WTC11 (cell line): ENCODE results near the gene ZNF185. TPM values are rescaled to one million over a fixed set of nuclear protein-coding genes. Genes with fewer than 3 reads are reported as not detected.

ENCODE experiments used
- ATAC-seq: fragments of 200-7000 bp; cut with Tn5 transposase; 2 replicates; pipeline ENCODE4 v1.10.0; 2021; ENCODE audit warnings: mild to moderate bottlenecking, moderate library complexity
- CTCF ChIA-PET: fragments of 300-600 bp; sonication (Branson Sonifier 250); formaldehyde crosslinking; loops from one replicate; lab custom pipeline; 2021; ENCODE audit warnings: antibody characterized with exemption; lab: Charles Lee
- POLR2A ChIA-PET: fragments of 350-600 bp; sonication (Branson Sonifier 250); formaldehyde crosslinking; loops from one replicate; lab custom pipeline; 2021; ENCODE audit warnings: antibody characterized with exemption; lab: Charles Lee
- DNase-seq: peaks from one replicate; pipeline ENCODE4 v3.0.0; 2021; ENCODE audit warnings: low spot score
- H3K27ac Mint-ChIP-seq: 2 replicates; pipeline ENCODE4 v1.8.0; 2021; ENCODE audit warnings: mixed read lengths
- H3K27me3 Mint-ChIP-seq: 2 replicates; pipeline ENCODE4 v1.8.0; 2021; ENCODE audit warnings: low read depth, mild to moderate bottlenecking, moderate library complexity, mixed read lengths
- H3K36me3 Mint-ChIP-seq: 2 replicates; pipeline ENCODE4 v1.8.0; 2021; ENCODE audit warnings: mixed read lengths
- H3K4me1 Mint-ChIP-seq: 2 replicates; pipeline ENCODE4 v1.8.0; 2022; ENCODE audit warnings: mixed read lengths
- H3K4me3 Mint-ChIP-seq: 2 replicates; pipeline ENCODE4 v1.8.0; 2021; ENCODE audit warnings: mild to moderate bottlenecking, moderate library complexity, mixed read lengths
- H3K9me3 Mint-ChIP-seq: 2 replicates; pipeline ENCODE4 v1.8.0; 2021; ENCODE audit warnings: mixed read lengths
- ATF3 ChIP-seq: sonication (generic); formaldehyde crosslinking; conservative IDR thresholded peaks from 2 replicates; pipeline ENCODE4 v1.8.1; 2022; ENCODE audit warnings: mild to moderate bottlenecking, missing genetic modification reagents
- CREB1 ChIP-seq: sonication (generic); formaldehyde crosslinking; IDR thresholded peaks from 2 replicates; pipeline ENCODE4 v1.8.0; 2023; ENCODE audit warnings: mild to moderate bottlenecking, missing genetic modification reagents
- EMX1 ChIP-seq: fragments of 250-450 bp; sonication (Bioruptor Pico); IDR thresholded peaks from 2 replicates; pipeline ENCODE4 v1.8.0; 2021; ENCODE audit warnings: mild to moderate bottlenecking
- ESRRA ChIP-seq: sonication (generic); formaldehyde crosslinking; IDR thresholded peaks from 2 replicates; pipeline ENCODE4 v1.8.1; 2022; ENCODE audit warnings: mild to moderate bottlenecking, missing genetic modification reagents, borderline replicate concordance
- FOXJ3 ChIP-seq: sonication (generic); formaldehyde crosslinking; IDR thresholded peaks from 2 replicates; pipeline ENCODE4 v1.9.0; 2021; ENCODE audit warnings: missing genetic modification reagents, mild to moderate bottlenecking, borderline replicate concordance
- FOXK1 ChIP-seq: sonication (generic); formaldehyde crosslinking; IDR thresholded peaks from 2 replicates; pipeline ENCODE4 v1.8.0; 2022; ENCODE audit warnings: mild to moderate bottlenecking, moderate library complexity, missing genetic modification reagents
- FOXP1 ChIP-seq: sonication (generic); formaldehyde crosslinking; IDR thresholded peaks from 2 replicates; pipeline ENCODE4 v1.8.0; 2022; ENCODE audit warnings: missing genetic modification reagents, mild to moderate bottlenecking, moderate library complexity, borderline replicate concordance
- GRHL2 ChIP-seq: fragments of 250-450 bp; sonication (Bioruptor Pico); IDR thresholded peaks from 2 replicates; pipeline ENCODE4 v1.8.0; 2022; ENCODE audit warnings: mild to moderate bottlenecking, moderate library complexity; ENCODE audit not compliant: insufficient replicate concordance, severe bottlenecking
- KAT7 ChIP-seq: sonication (generic); formaldehyde crosslinking; IDR thresholded peaks from 2 replicates; pipeline ENCODE4 v1.8.1; 2023; ENCODE audit warnings: missing genetic modification reagents, mild to moderate bottlenecking, borderline replicate concordance
- MAX ChIP-seq: sonication (generic); formaldehyde crosslinking; IDR thresholded peaks from 2 replicates; pipeline ENCODE4 v1.8.0; 2022; ENCODE audit warnings: mild to moderate bottlenecking, missing genetic modification reagents
- OVOL2 ChIP-seq: fragments of 250-450 bp; sonication (Bioruptor Pico); IDR thresholded peaks from 2 replicates; pipeline ENCODE4 v1.9.0; 2021; ENCODE audit warnings: mild to moderate bottlenecking, borderline replicate concordance
- RELA ChIP-seq: sonication (generic); formaldehyde crosslinking; IDR thresholded peaks from 2 replicates; pipeline ENCODE4 v1.8.1; 2022; ENCODE audit warnings: missing genetic modification reagents, mild to moderate bottlenecking, borderline replicate concordance
- SMAD3 ChIP-seq: sonication (generic); formaldehyde crosslinking; IDR thresholded peaks from 2 replicates; pipeline ENCODE4 v1.8.0; 2022; ENCODE audit warnings: missing genetic modification reagents, mild to moderate bottlenecking, borderline replicate concordance
- SMAD4 ChIP-seq: sonication (generic); formaldehyde crosslinking; IDR thresholded peaks from 2 replicates; pipeline ENCODE4 v1.8.0; 2022; ENCODE audit warnings: mild to moderate bottlenecking, missing genetic modification reagents
- SP1 ChIP-seq: sonication (generic); formaldehyde crosslinking; conservative IDR thresholded peaks from 2 replicates; pipeline ENCODE4 v1.8.1; 2022; ENCODE audit warnings: missing genetic modification reagents
- TEAD1 ChIP-seq: sonication (generic); formaldehyde crosslinking; IDR thresholded peaks from 2 replicates; pipeline ENCODE4 v1.8.0; 2022; ENCODE audit warnings: mild to moderate bottlenecking, missing genetic modification reagents
- TP53 ChIP-seq: sonication (generic); formaldehyde crosslinking; IDR thresholded peaks from 2 replicates; pipeline ENCODE4 v1.8.1; 2023; ENCODE audit warnings: mild to moderate bottlenecking, missing genetic modification reagents
- ZNF263 ChIP-seq: sonication (generic); formaldehyde crosslinking; IDR thresholded peaks from 2 replicates; pipeline ENCODE4 v1.8.1; 2022; ENCODE audit warnings: low read depth, mild to moderate bottlenecking, moderate library complexity, missing genetic modification reagents
- ZNF317 ChIP-seq: sonication (generic); formaldehyde crosslinking; IDR thresholded peaks from 2 replicates; pipeline ENCODE4 v1.8.1; 2023; ENCODE audit warnings: low read depth, mild to moderate bottlenecking, moderate library complexity, missing genetic modification reagents, borderline replicate concordance
- ZNF396 ChIP-seq: fragments of 250-450 bp; sonication (Bioruptor Pico); IDR thresholded peaks from 2 replicates; pipeline ENCODE4 v1.8.0; 2021; ENCODE audit warnings: mild to moderate bottlenecking, moderate library complexity, borderline replicate concordance
- total RNA-seq: library from RNA; stranded (reverse); gene quantifications from 3 replicates; pipeline ENCODE4 v1.2.3, GENCODE V29; 2021
- TF ChIP-seq, protein P1 (sequence below): sonication (generic); formaldehyde crosslinking; IDR thresholded peaks from 2 replicates; pipeline ENCODE4 v1.8.0; 2023; ENCODE audit warnings: mild to moderate bottlenecking, missing genetic modification reagents
- TF ChIP-seq, protein P2 (sequence below): sonication (generic); formaldehyde crosslinking; IDR thresholded peaks from 2 replicates; pipeline ENCODE4 v1.8.0; 2023; ENCODE audit warnings: missing genetic modification reagents
- TF ChIP-seq, protein P3 (sequence below): fragments of 250-450 bp; sonication (Bioruptor Pico); IDR thresholded peaks from 2 replicates; pipeline ENCODE4 v1.9.0; 2021; ENCODE audit warnings: mild to moderate bottlenecking, borderline replicate concordance

Gene ZNF185
- total RNA-seq, 1 experiment from 2014 or later, result 8.2 TPM

DNA sequence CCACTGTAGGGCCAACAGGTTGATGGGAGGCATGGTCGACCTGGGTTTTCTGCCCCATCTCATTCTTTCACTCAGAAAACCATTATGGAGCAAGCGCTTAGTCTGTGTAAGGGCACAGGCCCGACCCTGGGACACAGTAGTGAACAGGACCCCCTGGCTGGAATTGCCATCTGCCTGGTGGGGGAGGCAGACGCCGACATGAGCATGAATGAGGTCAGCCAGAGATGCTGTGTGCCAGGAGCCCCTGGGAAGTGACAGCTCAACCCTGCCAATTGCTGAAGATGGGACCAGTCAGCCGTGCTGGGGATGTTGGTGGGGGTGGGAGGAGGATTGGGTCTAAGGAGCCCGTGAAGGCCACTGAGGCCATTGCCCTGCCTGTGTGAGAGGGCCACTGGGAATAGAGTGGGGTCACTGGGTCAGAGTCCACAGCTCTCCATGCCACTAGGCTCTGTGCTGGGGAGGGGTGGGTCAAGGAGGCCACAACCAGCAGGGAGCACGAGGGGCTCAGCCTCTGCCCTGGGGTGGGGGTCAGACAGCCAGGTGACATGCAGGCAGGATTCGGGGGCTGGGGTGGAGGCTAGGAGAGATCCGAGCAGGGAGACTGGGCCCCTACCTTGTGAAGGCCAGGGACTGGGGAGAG lies 31.0 kb downstream of the ZNF185 start:
- Mint-ChIP-seq H3K27ac (no peak overlapping the region), H3K4me1 (peaks cover 6% of the 10 kb centered on the region), H3K36me3 (no peaks in the 10 kb centered on the region), H3K27me3 (no peaks in the 10 kb centered on the region), H3K4me3 (no peak overlapping the region), H3K9me3 (no peaks in the 10 kb centered on the region)
- CTCF ChIA-PET, result interaction anchor here (4.1 kb wide), 1 partner anchor 14 kb away, joined by 42 read pairs; no protein-coding TSS in a partner anchor
- TF ChIP-seq SP1 (CRISPR knock-in tag) (no peak), SMAD3 (CRISPR knock-in tag) (no peak), ESRRA (CRISPR knock-in tag) (no peak), SMAD4 (CRISPR knock-in tag) (no peak), CREB1 (CRISPR knock-in tag) (no peak), MAX (no peak), EMX1 (CRISPR knock-in tag) (no peak), RELA (no peak), ZNF263 (CRISPR knock-in tag) (no peak), OVOL2 (no peak), GRHL2 (CRISPR knock-in tag) (no peak), TP53 (CRISPR knock-in tag) (no peak), ZNF396 (CRISPR knock-in tag) (no peak)
- TF ChIP-seq, protein P1, sequence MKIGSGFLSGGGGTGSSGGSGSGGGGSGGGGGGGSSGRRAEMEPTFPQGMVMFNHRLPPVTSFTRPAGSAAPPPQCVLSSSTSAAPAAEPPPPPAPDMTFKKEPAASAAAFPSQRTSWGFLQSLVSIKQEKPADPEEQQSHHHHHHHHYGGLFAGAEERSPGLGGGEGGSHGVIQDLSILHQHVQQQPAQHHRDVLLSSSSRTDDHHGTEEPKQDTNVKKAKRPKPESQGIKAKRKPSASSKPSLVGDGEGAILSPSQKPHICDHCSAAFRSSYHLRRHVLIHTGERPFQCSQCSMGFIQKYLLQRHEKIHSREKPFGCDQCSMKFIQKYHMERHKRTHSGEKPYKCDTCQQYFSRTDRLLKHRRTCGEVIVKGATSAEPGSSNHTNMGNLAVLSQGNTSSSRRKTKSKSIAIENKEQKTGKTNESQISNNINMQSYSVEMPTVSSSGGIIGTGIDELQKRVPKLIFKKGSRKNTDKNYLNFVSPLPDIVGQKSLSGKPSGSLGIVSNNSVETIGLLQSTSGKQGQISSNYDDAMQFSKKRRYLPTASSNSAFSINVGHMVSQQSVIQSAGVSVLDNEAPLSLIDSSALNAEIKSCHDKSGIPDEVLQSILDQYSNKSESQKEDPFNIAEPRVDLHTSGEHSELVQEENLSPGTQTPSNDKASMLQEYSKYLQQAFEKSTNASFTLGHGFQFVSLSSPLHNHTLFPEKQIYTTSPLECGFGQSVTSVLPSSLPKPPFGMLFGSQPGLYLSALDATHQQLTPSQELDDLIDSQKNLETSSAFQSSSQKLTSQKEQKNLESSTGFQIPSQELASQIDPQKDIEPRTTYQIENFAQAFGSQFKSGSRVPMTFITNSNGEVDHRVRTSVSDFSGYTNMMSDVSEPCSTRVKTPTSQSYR (CRISPR knock-in tag), result no peak
- TF ChIP-seq, protein P2, sequence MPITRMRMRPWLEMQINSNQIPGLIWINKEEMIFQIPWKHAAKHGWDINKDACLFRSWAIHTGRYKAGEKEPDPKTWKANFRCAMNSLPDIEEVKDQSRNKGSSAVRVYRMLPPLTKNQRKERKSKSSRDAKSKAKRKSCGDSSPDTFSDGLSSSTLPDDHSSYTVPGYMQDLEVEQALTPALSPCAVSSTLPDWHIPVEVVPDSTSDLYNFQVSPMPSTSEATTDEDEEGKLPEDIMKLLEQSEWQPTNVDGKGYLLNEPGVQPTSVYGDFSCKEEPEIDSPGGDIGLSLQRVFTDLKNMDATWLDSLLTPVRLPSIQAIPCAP (CRISPR knock-in tag), result no peak
- ATAC-seq, result no peak
- POLR2A ChIA-PET, result no interaction called here
- DNase-seq, result no peak

DNA sequence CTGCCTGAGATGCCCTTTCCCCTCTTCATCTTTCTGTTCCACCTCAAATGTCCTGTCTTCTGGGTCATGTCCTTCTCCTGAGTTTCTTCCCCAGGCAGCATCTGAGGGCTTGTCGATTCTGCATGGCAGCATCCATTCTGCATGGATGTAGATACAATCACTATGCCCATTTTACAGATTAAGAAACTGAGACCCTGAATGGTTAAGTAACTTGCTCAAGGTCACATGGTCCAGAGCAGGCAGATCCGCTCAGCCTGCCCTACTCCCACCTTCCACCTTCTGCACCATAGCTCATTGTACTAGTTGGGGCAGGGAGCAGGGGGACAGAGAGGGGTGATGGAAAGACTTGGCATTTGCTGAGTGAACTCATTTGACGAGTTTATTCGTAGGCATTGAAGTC lies 32.0 kb downstream of the ZNF185 start:
- peaks cover 6% of the 10 kb centered on the region for H3K4me1 Mint-ChIP-seq

More for the DNA sequence above, 32.0 kb downstream of the ZNF185 start:
- Mint-ChIP-seq H3K9me3 (no peaks in the 10 kb centered on the region), H3K4me3 (no peak overlapping the region), H3K27ac (no peak overlapping the region), H3K27me3 (no peaks in the 10 kb centered on the region), H3K36me3 (no peaks in the 10 kb centered on the region)
- CTCF ChIA-PET, result interaction anchor here (1.2 kb wide), 1 partner anchor 12 kb away, joined by 3 read pairs; no protein-coding TSS in a partner anchor
- ATAC-seq, result no peak
- TF ChIP-seq, protein P3, sequence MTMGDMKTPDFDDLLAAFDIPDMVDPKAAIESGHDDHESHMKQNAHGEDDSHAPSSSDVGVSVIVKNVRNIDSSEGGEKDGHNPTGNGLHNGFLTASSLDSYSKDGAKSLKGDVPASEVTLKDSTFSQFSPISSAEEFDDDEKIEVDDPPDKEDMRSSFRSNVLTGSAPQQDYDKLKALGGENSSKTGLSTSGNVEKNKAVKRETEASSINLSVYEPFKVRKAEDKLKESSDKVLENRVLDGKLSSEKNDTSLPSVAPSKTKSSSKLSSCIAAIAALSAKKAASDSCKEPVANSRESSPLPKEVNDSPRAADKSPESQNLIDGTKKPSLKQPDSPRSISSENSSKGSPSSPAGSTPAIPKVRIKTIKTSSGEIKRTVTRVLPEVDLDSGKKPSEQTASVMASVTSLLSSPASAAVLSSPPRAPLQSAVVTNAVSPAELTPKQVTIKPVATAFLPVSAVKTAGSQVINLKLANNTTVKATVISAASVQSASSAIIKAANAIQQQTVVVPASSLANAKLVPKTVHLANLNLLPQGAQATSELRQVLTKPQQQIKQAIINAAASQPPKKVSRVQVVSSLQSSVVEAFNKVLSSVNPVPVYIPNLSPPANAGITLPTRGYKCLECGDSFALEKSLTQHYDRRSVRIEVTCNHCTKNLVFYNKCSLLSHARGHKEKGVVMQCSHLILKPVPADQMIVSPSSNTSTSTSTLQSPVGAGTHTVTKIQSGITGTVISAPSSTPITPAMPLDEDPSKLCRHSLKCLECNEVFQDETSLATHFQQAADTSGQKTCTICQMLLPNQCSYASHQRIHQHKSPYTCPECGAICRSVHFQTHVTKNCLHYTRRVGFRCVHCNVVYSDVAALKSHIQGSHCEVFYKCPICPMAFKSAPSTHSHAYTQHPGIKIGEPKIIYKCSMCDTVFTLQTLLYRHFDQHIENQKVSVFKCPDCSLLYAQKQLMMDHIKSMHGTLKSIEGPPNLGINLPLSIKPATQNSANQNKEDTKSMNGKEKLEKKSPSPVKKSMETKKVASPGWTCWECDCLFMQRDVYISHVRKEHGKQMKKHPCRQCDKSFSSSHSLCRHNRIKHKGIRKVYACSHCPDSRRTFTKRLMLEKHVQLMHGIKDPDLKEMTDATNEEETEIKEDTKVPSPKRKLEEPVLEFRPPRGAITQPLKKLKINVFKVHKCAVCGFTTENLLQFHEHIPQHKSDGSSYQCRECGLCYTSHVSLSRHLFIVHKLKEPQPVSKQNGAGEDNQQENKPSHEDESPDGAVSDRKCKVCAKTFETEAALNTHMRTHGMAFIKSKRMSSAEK (CRISPR knock-in tag), result no peak
- no peak for TF ChIP-seq ZNF317 (CRISPR knock-in tag)
- TF ChIP-seq ATF3, result no peak
- TF ChIP-seq FOXP1 (CRISPR knock-in tag), result no peak
- no peak for TF ChIP-seq TEAD1
- no peak for TF ChIP-seq FOXJ3 (CRISPR knock-in tag)
- TF ChIP-seq TP53 (CRISPR knock-in tag), result no peak
- TF ChIP-seq FOXK1 (CRISPR knock-in tag), result no peak
- TF ChIP-seq ESRRA (CRISPR knock-in tag), result no peak
- TF ChIP-seq KAT7 (CRISPR knock-in tag), result no peak
- POLR2A ChIA-PET, result no interaction called here
- no peak for DNase-seq
